Measurements from ENCODE around the gene C1orf53.

DNA sequence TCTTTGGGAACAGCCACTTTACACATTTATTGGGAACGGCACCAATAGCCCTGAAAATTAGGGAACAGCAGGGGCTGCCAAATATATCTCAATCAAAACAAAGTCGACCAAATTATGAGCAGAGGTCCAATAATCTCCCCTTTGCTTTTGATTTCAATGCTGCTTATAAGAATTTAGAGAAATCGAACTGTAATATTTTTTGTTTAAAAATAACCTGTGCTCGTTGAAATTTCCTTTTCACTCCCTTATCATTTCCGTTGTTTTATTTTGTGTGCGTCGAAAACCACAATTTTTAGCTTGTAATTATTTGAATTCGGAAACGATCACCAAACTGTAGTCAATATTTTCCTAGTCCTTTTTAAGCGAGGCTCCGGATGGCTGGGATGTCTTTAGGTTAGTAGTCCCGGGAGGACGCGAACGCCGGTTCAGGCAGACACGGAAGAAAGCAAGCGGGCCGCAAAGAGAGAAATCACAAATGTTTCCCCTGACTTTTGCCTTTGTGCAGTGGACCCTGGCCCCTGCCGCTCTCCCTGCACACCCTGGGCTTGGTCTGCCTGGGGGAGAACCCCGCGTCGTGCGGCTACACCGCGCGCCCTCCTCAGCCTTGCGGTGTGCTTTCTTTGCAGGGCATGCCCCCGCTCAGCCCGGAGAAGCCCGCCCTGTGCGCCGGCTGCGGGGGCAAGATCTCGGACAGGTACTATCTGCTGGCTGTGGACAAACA is 17.1 kb downstream of the C1orf53 start:
- no peak for TF ChIP-seq EZH2 (IDR thresholded peaks at IDR 0.05; ENCODE audit: borderline replicate concordance, low read depth, low read length, severe bottlenecking)
- TF ChIP-seq, protein P1, sequence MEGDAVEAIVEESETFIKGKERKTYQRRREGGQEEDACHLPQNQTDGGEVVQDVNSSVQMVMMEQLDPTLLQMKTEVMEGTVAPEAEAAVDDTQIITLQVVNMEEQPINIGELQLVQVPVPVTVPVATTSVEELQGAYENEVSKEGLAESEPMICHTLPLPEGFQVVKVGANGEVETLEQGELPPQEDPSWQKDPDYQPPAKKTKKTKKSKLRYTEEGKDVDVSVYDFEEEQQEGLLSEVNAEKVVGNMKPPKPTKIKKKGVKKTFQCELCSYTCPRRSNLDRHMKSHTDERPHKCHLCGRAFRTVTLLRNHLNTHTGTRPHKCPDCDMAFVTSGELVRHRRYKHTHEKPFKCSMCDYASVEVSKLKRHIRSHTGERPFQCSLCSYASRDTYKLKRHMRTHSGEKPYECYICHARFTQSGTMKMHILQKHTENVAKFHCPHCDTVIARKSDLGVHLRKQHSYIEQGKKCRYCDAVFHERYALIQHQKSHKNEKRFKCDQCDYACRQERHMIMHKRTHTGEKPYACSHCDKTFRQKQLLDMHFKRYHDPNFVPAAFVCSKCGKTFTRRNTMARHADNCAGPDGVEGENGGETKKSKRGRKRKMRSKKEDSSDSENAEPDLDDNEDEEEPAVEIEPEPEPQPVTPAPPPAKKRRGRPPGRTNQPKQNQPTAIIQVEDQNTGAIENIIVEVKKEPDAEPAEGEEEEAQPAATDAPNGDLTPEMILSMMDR (IDR thresholded peaks at IDR 0.05; ENCODE audit: borderline replicate concordance, extremely low read depth, low read length, poor library complexity, severe bottlenecking): no peak

Data from DND-41 (cell line).